ENCODE results near the gene GATB. TPM values are rescaled to one million over a fixed set of nuclear protein-coding genes. Genes with fewer than 3 reads are reported as not detected.

GATB gene
- total RNA-seq, 1 experiment from 2014 or later: 21.2 TPM

GRCh38 chr4:151745481-151746231, 15.2 kb downstream of the GATB start:
- no peak overlapping the region for H3K4me2 ChIP-seq (ENCODE audit: insufficient read depth, insufficient read length, low read length)
- DNase-seq: no peak
- H2AFZ ChIP-seq (ENCODE audit: low read length): no peak overlapping the region
- no peak for TF ChIP-seq CTCF (conservative IDR thresholded peaks at IDR 0.05)
- H3K4ac ChIP-seq (ENCODE audit: low read depth, low read length): no peak overlapping the region
- no peaks in the 10 kb centered on the region for H3K79me2 ChIP-seq (ENCODE audit: insufficient read depth, low read length)
- no peak overlapping the region for H3K56ac ChIP-seq (ENCODE audit: insufficient read length, low read depth, low read length)
- no peak overlapping the region for H3K18ac ChIP-seq (ENCODE audit: insufficient read length, low read depth, low read length)
- no peaks in the 10 kb centered on the region for H3K27me3 ChIP-seq (ENCODE audit: insufficient read depth, low read length)
- no peak overlapping the region for H2BK120ac ChIP-seq (ENCODE audit: low read depth, low read length, poor library complexity, severe bottlenecking)
- no peak overlapping the region for H3K4me3 Mint-ChIP-seq
- H2BK12ac ChIP-seq (ENCODE audit: insufficient read length, low read depth, low read length): no peak overlapping the region
- no peak overlapping the region for H4K8ac ChIP-seq (replicated peaks; ENCODE audit: insufficient read length, low read depth, low read length)
- no peak overlapping the region for H4K5ac ChIP-seq (ENCODE audit: insufficient read length, low read depth, low read length)
- H2BK15ac ChIP-seq (ENCODE audit: low read depth, low read length): no peak overlapping the region
- peaks cover 4% of the 10 kb centered on the region; the same call in 1 of the 2 replicates for H3K4me1 ChIP-seq (ENCODE audit: insufficient read depth, low read length)
- H3K27me3 Mint-ChIP-seq (ENCODE audit: low read depth): no peaks in the 10 kb centered on the region
- no peaks in the 10 kb centered on the region for H4K20me1 ChIP-seq (ENCODE audit: control insufficient read depth, insufficient read depth, insufficient read length)
- no peak overlapping the region for H2BK5ac ChIP-seq (ENCODE audit: insufficient read length, low read length)
- no peaks in the 10 kb centered on the region for H3K79me1 ChIP-seq (ENCODE audit: insufficient read depth, low read depth, low read length, poor library complexity, severe bottlenecking)
- H4K91ac ChIP-seq (ENCODE audit: insufficient read length, low read depth, low read length): no peak overlapping the region
- WGBS (ENCODE audit: extremely low coverage, insufficient read length, low lambda C conversion rate): no CpG with 5 or more reads among the region's 5 CpGs
- H3K27ac Mint-ChIP-seq: peak overlapping the region; percentile 11 to 66 (median 26); a peak in 4 of 7 replicates
- H3K9ac ChIP-seq (ENCODE audit: extremely low read depth, insufficient read length, low read length): no peak overlapping the region
- peaks cover 0 to 3% (median 2%) of the 10 kb centered on the region in 3 experiments; a peak in 5 of 7 replicates for H3K36me3 Mint-ChIP-seq (ENCODE audit: insufficient read depth in 1 of 3, low read depth in 3 of 3)
- H3K23ac ChIP-seq (ENCODE audit: insufficient read length, low read depth, low read length): no peak overlapping the region
- no peak overlapping the region for H2AK5ac ChIP-seq (ENCODE audit: insufficient read length, low read length)
- peak overlapping the region; percentile 15 for H3K27ac ChIP-seq (ENCODE audit: insufficient read length, low read depth, low read length)
- no peak overlapping the region for H2BK20ac ChIP-seq (ENCODE audit: low read depth, low read length, poor library complexity, severe bottlenecking)
- H3K4me1 Mint-ChIP-seq: peaks cover 26 to 31% of the 10 kb centered on the region in 2 experiments
- H3K9me3 ChIP-seq (ENCODE audit: control insufficient read depth, low read depth, low read length): no peaks in the 10 kb centered on the region
- H3K14ac ChIP-seq (ENCODE audit: insufficient read depth, low read length): no peak overlapping the region
- H3K23me2 ChIP-seq (ENCODE audit: insufficient read length, low read depth, low read length, poor library complexity, severe bottlenecking): no peaks in the 10 kb centered on the region
- H3T11ph ChIP-seq (ENCODE audit: low read length): no peak overlapping the region
- no peaks in the 10 kb centered on the region; a peak in 2 of 5 replicates for H3K9me3 Mint-ChIP-seq

Measured in H9 (cell line).